Anterior cingulate cortex (tissue), 58 donors: ENCODE measurements around the gene HMGXB4.
A peak's percentile ranks its signal among the peaks of the same experiment; 100 is the strongest.

ENCODE experiments used
- DNase-seq, 58 donors: peaks; one replicate each; lab custom pipeline; 2025; lab: John Stamatoyannopoulos, UW

HMGXB4 gene

GRCh38 chr22:35308480-35309021, 51.3 kb downstream of the HMGXB4 start:
- no peak for DNase-seq

GRCh38 chr22:35310556-35311550, 53.6 kb downstream of the HMGXB4 start:
- DNase-seq: no peak

- no peak for DNase-seq
These were observed 54.3 kb downstream of the HMGXB4 start for GRCh38 chr22:35311551-35311999.

- DNase-seq: no peak
These were observed 55.1 kb downstream of the HMGXB4 start for GRCh38 chr22:35312198-35313059.

- no peak for DNase-seq
These were observed 56.2 kb downstream of the HMGXB4 start for GRCh38 chr22:35313311-35314121.

GRCh38 chr22:35314161-35314942, 57.1 kb downstream of the HMGXB4 start:
- DNase-seq: no peak

GRCh38 chr22:35315141-35315854, 58.0 kb downstream of the HMGXB4 start:
- DNase-seq: peak in 3 of 58 donors; percentile 3 to 24 (median 13)

GRCh38 chr22:35315855-35316745, 58.8 kb downstream of the HMGXB4 start:
- DNase-seq: no peak

- DNase-seq: no peak
These were observed 59.5 kb downstream of the HMGXB4 start for GRCh38 chr22:35316751-35317150.

- no peak for DNase-seq
These were observed 60.5 kb downstream of the HMGXB4 start for GRCh38 chr22:35317680-35318290.

GRCh38 chr22:35318346-35319215, 61.3 kb downstream of the HMGXB4 start:
- no peak for DNase-seq

GRCh38 chr22:35319244-35319985, 62.1 kb downstream of the HMGXB4 start:
- no peak for DNase-seq

GRCh38 chr22:35322126-35322525, 64.8 kb downstream of the HMGXB4 start:
- no peak for DNase-seq

GRCh38 chr22:35322893-35323292, 65.6 kb downstream of the HMGXB4 start:
- no peak for DNase-seq

GRCh38 chr22:35323305-35323704, 66.0 kb downstream of the HMGXB4 start:
- DNase-seq: no peak
